M059J (cell line): ENCODE measurements around the gene GRID2. TPM values are rescaled to one million over a fixed set of nuclear protein-coding genes. Genes with fewer than 3 reads are reported as not detected.
"Not testable (repeated sequence)": the region's sequence is repeated elsewhere in the genome, so short reads cannot be mapped to it uniquely, and the experiment has no call there.

Experiments used
- DNase-seq: peaks from one replicate; pipeline ENCODE4 v3.0.0-alpha.2; 2012; ENCODE audit warnings: low read depth
- total RNA-seq: library from RNA; depleted of rRNA; stranded (reverse); fragments of >200 nt; shearing (Covaris generic); gene quantifications from 2 replicates; pipeline ENCODE4 v1.2.3, GENCODE V29; 2014

Gene GRID2
- total RNA-seq, 1 experiment from 2014 or later, result 0.10 TPM

DNA sequence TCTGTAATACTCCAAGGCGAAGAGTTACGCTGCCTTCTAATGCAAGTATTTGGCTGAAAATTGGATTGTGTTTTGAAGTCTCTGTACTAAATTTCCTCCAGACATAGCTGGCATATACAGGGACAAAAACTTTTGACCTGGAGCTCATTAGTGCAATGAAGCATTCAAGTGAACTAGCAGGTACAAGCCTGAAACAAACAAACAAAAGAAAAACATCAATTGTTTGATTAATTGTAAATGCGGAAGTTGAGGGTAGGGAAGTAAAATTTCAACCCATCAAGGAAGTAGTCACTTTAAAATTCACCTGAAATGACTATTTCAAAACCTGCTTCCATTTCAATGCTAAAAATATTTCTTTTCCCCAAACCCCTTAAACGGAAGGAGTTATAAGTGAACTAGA lies 1008.5 kb downstream of the GRID2 start:
- no peak for DNase-seq

DNA sequence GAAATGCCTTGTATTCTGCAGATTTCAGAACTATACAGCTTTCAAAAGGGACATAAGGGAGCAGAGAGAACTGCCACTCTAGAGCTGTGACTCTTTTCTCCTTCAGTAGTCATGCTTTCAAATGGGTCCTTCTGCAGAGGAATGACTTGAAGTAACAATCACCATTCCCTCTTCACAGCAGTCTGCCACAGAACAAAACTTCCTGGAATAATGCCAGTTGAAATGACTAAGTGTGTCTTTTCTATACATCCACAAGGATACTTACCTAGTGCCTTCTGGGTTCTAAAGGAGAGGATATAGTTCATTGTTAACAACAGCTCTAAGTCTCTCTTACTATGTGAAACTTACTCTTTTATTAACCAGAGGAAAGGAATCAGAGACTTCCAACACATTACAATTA lies 1009.4 kb downstream of the GRID2 start:
- no peak for DNase-seq

DNA sequence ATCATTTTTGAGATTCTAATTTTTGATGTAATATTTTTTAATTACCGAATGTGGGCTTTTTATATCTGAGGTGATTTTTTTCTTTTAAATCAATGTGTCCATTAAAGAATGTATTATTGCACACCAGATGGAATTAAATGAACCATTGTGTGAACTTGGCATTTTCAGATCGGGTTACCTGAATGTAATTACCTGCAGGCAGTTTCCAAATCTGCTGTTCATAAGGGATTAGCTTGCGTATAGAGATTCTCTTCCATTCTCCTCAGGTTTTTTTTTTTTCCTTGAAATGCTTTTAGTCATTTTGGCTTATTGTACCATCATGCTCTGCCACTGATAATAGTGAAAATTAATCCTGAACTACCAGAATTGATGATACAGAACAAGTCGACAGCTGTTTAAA lies 1013.3 kb downstream of the GRID2 start:
- no peak for DNase-seq

DNA sequence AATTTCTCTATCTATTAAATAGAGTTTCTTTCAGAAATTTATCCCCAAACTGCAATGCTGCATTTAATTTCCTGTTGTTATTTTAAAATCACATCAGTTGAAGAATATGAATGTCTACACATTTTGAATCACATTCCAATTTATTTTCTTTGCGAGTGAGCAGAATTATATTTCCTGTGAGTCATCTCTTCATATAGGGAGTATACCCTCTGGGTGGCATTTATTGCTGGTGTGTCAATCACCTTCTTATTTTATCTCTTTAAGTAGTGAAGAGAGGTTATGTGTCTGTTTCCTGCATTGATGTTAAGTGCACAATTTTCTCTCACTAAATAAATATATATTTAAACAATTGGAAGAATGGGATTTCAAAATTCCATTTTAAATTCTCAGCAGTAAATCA lies 1013.8 kb downstream of the GRID2 start:
- no peak for DNase-seq

DNA sequence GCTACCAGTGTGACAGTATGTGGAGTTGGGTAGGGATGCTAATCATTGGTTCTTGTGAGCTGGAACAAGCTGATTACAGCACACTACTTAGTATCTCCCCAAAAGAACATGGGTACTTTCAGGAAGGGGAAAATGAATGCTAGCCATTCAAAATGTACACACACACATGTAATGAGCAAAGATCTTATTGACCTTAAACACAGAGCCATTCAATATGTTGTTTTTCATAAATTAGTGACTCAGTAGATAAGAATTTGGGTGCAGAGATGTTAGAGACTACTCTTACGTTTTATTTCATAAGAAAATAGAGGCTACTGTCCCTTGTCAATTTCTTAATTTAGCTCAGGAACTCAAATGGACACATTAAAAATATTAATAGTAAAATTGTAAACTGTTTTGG lies 1015.3 kb downstream of the GRID2 start:
- DNase-seq, result no peak

DNA sequence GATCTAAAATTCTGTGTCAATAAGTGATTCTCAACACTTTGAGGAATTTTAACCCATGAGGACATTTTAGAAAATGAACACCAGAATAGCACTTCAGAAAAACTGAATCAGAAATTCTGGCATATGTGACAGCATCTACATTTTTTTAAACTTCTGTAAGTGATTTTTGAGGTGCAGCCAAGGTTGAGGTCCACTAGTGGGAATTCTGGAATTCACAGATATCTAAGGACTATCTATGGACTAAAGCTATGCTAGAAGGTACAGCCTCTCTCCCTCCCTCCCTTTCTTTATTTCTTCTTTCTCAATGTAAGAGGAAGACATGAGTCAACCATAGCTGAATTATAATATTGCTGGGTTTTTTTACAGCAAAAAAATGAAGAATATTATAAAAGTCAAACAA lies 1016.6 kb downstream of the GRID2 start:
- no peak for DNase-seq

DNA sequence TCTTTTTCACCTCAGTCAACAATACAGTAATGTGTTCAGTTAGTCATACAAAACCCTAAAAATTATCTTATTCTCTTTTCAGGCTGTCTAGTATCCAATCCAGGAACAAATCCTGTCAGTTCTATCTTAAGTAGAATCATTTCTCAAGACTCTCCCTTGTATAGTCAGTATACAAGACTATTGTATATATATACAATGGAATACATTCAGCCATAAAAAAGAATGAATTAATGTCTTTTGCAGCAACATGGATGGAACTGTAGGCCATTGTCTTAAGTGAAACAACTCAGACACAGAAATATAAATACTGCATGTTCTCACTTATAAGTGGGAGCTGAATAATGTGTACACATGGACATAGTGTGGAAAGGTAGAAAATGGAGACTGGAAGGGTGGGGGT lies 1023.6 kb downstream of the GRID2 start:
- DNase-seq, result no peak

DNA sequence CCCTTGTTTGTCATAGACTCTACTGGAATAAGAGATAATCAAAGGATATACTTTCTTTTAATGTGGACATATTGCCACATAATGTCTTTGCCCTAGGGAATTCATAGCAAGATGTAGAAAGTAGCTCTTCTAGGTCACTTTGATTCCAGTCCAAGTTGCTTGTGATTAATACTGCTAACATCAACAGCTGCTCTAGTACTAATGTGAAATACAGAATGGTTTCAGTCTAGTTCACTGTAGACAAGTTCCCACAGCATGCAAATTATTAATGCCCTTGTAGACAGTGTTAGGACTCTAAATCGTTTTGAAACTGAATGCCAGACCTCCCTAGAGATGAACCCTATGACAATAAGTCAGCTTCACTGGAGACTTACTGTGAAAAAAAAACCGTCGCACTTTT lies 1030.2 kb downstream of the GRID2 start:
- DNase-seq, result no peak

DNA sequence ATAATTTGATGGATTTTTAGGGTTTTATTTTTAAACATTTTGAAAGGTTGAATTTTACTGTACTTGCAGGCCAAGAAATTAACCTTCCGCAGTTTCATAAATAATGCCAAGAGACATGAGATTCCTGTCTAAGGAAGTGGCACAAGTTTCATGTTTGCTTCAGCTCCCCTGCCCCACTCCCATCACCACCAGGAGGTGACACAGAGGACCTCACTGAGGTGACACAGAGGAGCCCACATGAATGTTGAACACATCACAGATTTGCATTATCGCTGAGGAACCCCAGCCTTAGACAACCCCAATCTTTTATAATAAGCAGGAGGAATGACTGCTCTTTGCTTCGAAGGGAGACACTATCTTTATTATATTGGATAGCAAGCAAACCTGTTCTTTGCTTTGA lies 1033.4 kb downstream of the GRID2 start:
- no peak for DNase-seq

DNA sequence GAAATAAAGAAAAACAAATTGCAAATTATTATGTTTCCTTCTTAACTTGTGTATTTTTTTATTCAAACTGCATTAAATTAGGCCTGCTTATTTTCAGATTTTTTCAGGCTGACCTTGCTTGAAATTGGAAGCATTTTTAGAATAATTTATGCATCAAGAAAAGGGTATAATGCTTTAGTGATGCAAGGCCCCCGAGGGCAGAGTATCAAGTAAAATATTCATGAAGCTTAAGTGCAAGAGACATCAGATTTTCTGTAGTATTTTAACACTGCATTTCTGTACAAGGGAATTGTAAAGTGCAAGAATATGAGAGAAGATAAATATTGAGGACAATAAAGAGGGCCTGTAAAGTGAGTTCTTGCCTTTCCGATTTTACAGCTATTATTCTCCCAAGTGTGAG lies 1039.0 kb downstream of the GRID2 start:
- DNase-seq, result no peak

DNA sequence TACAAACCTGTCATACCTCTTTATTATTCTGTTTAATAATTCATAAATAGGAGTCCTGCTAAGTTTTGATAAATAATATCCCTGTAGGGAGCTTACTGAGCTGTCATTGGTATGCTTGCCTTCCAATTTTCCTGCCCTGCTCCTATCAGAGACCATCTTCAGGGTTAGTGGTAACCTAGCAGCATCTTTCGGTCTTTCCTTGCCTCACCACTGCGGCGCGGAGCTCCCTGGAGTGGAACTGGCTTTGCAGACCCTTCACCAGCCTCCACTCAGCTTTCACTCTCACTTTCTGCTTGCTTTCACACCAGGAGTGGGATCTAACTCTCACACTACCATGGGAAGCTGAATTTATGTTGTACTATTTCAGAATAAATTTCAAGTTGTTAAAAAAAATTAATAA lies 1043.1 kb downstream of the GRID2 start:
- no peak for DNase-seq

DNA sequence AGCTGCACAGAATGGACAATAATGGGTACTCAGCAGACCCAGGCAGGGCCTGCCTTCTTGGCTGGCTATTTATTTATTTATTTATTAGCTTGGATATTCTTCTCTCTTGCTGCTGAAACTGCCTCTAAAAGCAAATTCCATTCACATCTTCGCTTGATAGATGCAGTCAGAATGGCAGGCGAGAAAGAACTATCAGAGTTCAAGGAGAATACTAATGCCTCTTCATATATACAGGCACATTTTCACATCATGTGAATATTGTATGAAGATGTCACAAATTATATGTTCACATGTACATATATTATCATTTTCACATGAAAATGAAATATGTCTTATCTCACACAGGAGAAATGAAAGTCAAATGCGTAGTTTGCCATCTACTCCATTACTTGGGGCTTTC lies 1045.1 kb downstream of the GRID2 start:
- no peak for DNase-seq

DNA sequence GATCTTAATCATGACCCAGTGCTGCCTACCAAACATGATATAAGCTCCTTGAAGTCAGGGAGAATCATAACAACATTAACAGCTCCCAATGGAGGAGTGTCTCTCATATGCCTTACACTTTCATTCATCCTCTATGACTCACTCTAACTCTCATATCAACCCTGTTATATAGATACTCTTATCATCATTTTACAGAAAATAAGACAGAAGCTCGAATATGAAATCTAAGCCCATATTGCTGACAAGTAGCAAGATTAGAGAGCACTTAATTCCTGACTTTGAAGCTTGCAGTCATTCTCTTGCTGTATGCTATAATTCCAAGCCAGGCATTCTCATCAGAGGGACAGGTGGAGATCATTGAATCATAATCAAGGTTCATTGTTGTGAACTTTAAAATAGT lies 1048.1 kb downstream of the GRID2 start:
- DNase-seq, result no peak

DNA sequence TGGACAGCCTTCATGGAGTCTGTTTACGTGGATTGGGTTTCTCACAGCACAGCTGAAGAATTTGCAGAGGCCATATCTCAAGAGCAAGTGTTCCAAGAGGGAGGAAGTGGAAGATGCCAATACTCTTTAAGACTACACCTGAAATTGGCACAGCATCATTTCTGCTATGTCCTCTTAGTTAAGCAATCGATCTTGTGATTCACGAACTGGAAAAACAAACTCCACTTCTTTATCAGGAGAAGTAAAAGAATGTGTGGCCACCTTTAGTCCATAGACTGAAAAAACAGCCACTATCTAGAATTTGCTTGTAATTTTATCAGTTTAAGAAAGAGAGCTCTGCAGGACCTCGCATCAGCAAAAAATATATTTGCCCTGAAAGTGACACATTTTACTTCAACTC lies 1051.6 kb downstream of the GRID2 start:
- DNase-seq, result no peak

DNA sequence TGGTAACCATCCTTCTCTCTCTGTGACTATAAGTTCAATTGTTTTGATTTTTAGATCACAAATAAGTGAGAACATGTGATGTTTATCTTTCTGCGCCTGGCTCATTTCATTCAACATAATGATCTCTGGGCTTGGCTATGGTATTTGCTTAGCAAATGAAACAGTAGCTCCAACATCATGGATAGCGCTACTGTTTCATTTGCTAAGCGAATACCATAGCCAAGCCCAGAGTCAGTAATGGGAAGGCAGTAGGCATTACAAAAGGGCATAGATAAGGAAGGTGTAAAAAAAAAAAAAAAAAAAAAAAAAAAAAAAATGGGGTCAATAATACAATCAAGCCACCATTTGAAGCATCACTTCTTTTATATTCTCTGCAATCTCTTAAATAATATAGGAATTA lies 1055.8 kb downstream of the GRID2 start:
- no peak for DNase-seq

DNA sequence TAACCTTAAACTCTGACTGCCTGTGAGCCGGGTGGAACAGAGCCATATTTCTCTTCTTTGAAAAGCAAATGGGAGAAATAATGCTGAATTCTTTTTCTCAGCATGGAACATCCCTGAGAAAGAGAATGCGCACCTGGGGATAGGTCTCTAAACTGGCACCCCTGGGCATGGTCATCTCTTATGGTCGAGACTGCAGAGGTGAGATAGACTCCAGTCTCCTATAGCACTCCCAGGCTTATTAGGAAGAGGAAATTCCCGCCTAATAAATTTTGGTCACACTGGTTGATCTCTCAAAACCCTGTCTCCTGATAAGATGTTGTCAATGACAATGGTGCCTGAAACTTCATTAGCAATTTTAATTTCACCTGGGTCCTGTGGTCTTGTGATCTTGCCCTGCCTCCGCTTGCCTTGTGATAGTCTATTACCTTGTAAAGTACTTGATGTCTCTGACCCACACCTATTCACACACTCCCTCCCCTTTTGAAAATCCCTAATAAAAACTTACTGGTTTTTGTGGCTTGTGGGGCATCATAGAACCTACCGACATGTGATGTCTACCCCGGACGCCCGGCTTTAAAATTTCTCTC lies 1062.5 kb downstream of the GRID2 start:
- not testable (repeated sequence) for DNase-seq

DNA sequence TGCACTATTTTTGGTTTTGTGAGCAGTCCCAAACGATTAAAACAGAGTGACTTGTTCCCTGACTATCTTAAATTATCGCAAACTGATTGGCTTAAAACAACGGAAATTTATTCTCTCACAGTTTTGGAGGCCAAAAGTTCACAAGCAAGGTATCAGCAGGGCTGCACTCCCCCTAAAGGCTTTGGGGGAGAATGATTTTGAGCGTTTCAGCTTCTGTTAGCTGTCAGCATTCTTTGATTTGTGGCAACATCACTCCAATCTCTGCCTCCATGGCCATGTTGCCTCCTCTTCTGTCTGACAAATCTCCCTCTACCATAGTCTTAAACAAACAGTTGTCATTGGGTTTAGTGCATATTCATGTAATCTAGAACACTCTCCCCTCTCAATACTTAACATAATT lies 1065.2 kb downstream of the GRID2 start:
- DNase-seq, result no peak

DNA sequence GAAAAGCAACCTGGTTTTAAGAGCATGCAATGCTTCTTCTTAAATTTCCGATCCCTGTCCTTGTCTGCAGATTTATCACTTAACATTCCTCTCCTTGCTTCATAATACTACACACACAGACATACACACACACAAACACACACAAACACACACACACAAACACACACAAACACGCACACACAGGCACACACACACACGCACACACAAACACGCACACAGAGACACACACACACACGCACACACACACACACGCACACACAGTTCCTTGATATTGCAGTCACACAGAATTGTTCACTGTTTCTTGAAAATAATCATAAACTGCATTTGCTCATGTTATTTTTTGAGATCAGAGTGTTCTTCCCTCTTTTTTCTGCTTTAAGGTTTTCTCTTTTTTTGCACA lies 1066.5 kb downstream of the GRID2 start:
- DNase-seq, result no peak

DNA sequence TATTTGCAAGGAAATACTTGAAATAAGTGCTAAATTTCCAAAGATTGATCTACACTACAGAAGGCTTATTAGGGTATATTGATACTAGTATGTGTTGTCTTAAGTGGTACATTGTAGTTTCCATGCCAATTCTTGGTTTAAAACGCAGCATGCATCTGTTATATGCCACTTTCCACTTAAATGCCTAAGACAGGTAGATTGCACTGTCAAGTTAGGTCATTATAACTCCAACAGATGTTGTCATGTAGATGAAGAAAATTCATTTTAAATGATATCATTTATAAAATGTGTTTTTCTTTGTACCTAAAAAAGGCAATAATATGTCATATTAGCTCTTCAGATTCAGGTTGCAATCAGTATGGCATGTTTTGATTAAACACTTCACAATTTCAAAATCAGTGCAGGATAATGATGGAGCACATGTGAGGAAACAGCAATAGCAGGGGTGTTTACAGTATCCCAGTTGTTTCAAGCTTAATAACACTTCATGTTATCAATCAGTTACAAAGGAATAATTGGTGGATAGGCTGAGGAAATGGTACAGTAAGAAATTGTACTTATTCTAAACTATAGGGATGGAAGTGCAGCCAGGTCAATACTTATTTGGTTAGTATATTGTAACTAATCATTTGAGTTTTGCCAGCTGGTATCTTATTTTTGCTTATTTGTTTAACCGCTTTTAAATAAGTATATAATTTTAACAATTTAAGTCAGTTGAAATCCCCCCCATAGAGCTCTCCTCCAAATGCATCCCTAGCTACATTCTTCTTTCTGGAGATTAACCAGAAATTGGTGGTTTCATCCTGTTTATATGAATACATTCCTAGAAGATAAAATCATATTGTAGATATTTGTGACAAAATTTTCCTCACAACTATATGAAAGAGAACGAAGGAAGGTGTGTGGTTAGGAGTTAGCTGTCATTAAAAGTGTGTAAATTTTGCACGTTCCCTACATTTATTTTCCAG lies 1070.4 kb downstream of the GRID2 start:
- DNase-seq, result peak; percentile 15

DNA sequence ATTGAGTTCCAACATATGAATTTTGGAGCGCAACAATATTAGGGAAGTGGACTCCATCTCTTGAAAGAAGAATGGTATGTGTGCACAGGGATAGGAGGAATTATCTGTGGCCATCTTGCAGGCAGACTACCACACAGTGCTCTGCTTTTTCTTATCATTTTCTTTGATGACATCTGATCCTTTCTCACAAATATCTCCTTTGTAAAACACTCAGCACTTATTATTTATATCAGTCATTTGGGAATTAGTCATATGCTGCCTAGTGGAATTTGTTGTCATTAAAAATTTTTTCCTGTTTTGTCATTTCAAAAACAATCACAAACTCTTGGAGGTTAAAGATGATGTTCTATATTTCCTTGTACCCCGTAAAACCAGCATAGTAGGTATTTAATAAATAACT lies 1080.5 kb downstream of the GRID2 start:
- DNase-seq, result peak; percentile 64

DNA sequence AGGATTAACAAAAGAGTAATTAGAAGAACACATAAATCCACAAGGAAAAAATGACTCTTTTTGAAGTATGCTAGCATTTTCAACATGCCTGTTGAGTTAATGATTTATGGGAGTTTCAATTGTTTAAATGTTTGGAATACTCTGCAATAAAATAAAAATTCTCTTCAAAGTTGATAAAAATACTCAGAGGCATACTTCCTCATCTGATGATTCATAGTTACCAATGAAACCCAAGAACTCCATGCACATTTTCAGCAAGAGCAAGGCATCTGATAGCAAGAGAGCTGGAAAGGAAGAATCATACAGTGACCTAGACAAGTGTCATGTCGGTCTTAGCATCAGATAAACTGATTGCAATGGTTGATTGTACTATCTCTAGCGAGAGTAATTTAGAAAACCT lies 1081.1 kb downstream of the GRID2 start:
- DNase-seq, result peak; percentile 80

DNA sequence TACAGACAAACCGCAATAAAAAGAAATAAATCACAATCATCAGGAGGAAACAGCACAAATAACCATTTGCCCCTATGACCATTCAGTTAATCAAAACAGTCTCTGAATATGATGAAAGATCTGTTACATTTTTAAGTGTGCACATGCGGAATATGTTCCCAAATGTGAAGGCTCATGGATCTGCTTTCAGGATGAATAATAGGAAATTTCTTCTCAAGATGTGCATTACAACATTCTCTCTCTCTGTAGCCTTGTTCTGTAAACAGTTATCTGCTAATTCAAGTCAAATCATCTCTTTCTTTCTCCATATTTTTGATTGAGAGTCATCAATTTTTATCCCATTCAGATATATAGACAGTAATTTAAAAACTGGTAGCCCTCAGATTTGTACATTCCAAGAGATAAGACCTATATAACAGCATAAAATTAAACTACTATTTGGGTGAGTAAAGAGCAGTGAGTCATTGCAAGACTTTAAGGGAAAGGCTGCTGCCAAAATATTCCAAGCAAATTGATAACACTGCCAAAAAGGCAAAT lies 1090.8 kb downstream of the GRID2 start:
- DNase-seq, result peak; percentile 20

DNA sequence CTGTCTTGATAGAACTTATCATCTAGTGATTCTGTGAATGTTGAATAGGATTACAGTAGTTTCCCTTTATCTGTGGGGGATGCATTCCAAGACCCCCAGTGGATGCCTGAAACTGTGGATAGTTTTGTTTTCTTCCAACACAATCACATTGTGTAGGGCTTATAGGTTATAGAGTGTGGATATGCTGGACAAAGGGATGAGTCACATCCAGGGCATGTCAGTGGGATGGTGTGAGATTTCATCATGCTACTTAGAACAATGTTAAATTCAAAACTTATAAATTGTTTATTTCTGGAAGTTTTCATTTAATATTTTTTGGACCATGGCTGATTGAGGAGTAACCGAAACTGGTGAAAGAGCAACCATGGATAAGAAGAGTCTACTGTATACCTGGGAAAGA lies 1092.5 kb downstream of the GRID2 start:
- peak; percentile 48 for DNase-seq
